Fibroblast of the conjunctiva (primary cell): ENCODE results near the gene ABCB6.

ENCODE experiments used
- DNase-seq: peaks from one replicate; pipeline ENCODE4 v3.0.0-alpha.2; 2010; ENCODE audit warnings: low read depth

The ABCB6 gene

GRCh38 chr2:219245148-219245898 is 26.6 kb upstream of the ABCB6 start, which contains the start of the genes GLB1L and STK16:
GLB1L (minus strand) TSS chr2:219245444; CDS start chr2:219243573, 1,871 bp downstream.
STK16 (plus strand) TSS chr2:219245479; CDS start chr2:219246000, 521 bp downstream.
- DNase-seq: peak; percentile 82

- no peak for DNase-seq
Measured at GRCh38 chr2:219244789-219245147, 26.0 kb upstream of the ABCB6 start.

- DNase-seq: no peak
Measured at GRCh38 chr2:219243291-219243761, 24.6 kb upstream of the ABCB6 start.

GRCh38 chr2:219234331-219234730 is 15.6 kb upstream of the ABCB6 start:
- no peak for DNase-seq

GRCh38 chr2:219230059-219230540 is 11.3 kb upstream of the ABCB6 start:
- no peak for DNase-seq

- peak; percentile 98 for DNase-seq
Measured at GRCh38 chr2:219229305-219230058, 10.7 kb upstream of the ABCB6 start, which contains the start of the genes ANKZF1 and ATG9A. ANKZF1 (plus strand) TSS chr2:219229806; CDS start chr2:219230258, 452 bp downstream. ATG9A (minus strand) TSS chr2:219229636; CDS start chr2:219228024, 1,612 bp downstream.

- no peak for DNase-seq
Measured at GRCh38 chr2:219228911-219229304, 10.2 kb upstream of the ABCB6 start.

GRCh38 chr2:219228041-219228910 is 9.5 kb upstream of the ABCB6 start:
- no peak for DNase-seq

- DNase-seq: no peak
Measured at GRCh38 chr2:219225350-219225749, 6.6 kb upstream of the ABCB6 start.

- DNase-seq: no peak
Measured at GRCh38 chr2:219223831-219224610, 5.3 kb upstream of the ABCB6 start.

GRCh38 chr2:219221957-219222518 is 3.3 kb upstream of the ABCB6 start:
- no peak for DNase-seq

GRCh38 chr2:219220652-219221402 is 2.1 kb upstream of the ABCB6 start:
- DNase-seq: no peak

GRCh38 chr2:219219784-219220532 is 1.2 kb upstream of the ABCB6 start:
- DNase-seq: no peak

- DNase-seq: no peak
Measured at GRCh38 chr2:219218217-219218731, 484 bp downstream of the ABCB6 start.

GRCh38 chr2:219216535-219216915 is 2.2 kb downstream of the ABCB6 start:
- no peak for DNase-seq

- no peak for DNase-seq
Measured at GRCh38 chr2:219215871-219216534, 2.8 kb downstream of the ABCB6 start.

GRCh38 chr2:219214786-219215185 is 4.0 kb downstream of the ABCB6 start:
- no peak for DNase-seq

GRCh38 chr2:219214141-219214540 is 4.6 kb downstream of the ABCB6 start:
- DNase-seq: no peak
